ENCODE data around the gene NUP50.

NUP50 gene

DNA sequence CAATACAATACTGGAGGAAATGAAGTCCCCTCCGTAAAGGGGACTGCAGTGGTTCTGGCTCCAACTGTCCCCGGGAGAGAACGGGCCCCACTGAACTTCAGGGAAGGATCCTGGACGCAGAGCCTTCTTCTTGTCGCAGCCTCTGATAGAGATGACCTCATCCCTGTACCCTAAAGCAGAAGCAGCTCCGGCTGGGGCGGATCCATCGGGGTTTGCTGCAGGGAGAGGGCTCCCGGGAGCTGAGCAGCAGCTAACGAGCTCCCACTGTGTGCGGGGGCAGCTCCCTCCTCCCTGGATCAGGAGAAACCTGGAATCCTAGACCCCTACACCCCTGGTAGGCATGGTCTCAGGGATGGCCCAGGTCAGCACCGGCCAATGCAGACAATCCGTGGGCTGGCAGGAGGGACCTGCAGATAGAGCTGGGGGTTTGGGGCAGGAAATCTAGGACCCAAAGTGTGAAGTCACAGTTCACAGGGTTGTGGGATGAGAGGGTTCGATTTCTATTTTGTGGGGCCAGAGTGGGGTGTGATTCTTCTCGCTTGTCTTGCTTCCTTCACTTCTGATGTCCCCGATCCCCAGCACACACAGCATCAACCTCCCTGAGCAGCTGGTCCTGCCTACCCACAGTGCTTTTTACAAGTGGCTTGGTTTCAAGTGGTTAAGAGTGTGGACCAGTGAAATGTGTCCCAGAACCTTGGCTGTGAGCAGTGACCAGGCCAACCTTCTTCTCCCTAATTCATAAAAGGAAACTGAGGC, 64.1 kb downstream of the NUP50 start:
- no peaks in the 10 kb centered on the region for H3K9me3 ChIP-seq (ENCODE audit: insufficient read depth, low read length)
- H3K4me1 ChIP-seq (ENCODE audit: low read length): peaks cover 9% of the 10 kb centered on the region

DNA sequence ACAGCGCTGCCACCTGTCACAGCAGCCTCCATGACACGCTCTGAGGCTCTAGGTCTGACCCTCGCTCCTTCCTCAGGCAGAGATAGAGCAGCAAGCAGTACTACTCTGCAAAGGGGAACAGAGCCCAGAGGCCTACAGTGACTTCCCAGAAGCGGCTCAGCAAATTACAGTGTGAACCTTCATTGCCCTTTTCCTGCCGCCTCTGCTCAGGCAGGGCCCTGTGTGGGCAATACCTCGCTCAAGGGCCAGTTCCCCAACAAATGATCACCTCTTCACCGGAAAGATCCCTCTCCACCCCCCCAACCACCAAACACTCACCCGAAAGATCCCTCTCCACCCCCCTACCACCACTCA, 64.7 kb downstream of the NUP50 start:
- Histone ChIP-seq H3K9me3 (ENCODE audit: insufficient read depth, low read length) (no peaks in the 10 kb centered on the region), H3K27me3 (ENCODE audit: low read depth, low read length) (no peaks in the 10 kb centered on the region), H3K4me2 (ENCODE audit: low read length) (no peak overlapping the region), H4K20me1 (ENCODE audit: insufficient read depth, low read length) (peaks cover 6% of the 10 kb centered on the region), H3K4me3 (ENCODE audit: low read length) (no peak overlapping the region), H2AFZ (ENCODE audit: low read depth, low read length) (no peak overlapping the region), H3K9ac (ENCODE audit: low read length) (no peak overlapping the region), H3K79me2 (ENCODE audit: low read length) (no peaks in the 10 kb centered on the region), H3K36me3 (replicated peaks; ENCODE audit: low read depth, low read length) (no peaks in the 10 kb centered on the region), H3K4me1 (ENCODE audit: low read length) (peaks cover 8% of the 10 kb centered on the region), H3K27ac (ENCODE audit: low read length) (no peak overlapping the region)
- TF ChIP-seq, protein P1, sequence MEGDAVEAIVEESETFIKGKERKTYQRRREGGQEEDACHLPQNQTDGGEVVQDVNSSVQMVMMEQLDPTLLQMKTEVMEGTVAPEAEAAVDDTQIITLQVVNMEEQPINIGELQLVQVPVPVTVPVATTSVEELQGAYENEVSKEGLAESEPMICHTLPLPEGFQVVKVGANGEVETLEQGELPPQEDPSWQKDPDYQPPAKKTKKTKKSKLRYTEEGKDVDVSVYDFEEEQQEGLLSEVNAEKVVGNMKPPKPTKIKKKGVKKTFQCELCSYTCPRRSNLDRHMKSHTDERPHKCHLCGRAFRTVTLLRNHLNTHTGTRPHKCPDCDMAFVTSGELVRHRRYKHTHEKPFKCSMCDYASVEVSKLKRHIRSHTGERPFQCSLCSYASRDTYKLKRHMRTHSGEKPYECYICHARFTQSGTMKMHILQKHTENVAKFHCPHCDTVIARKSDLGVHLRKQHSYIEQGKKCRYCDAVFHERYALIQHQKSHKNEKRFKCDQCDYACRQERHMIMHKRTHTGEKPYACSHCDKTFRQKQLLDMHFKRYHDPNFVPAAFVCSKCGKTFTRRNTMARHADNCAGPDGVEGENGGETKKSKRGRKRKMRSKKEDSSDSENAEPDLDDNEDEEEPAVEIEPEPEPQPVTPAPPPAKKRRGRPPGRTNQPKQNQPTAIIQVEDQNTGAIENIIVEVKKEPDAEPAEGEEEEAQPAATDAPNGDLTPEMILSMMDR (IDR thresholded peaks at IDR 0.05; ENCODE audit: low read depth, low read length): no peak
- no peak for TF ChIP-seq EZH2phosphoT487 (IDR thresholded peaks at IDR 0.05; ENCODE audit: low read depth)

More for the DNA sequence above, 64.1 kb downstream of the NUP50 start:
- no peak overlapping the region for H3K4me2 ChIP-seq (ENCODE audit: low read length)
- TF ChIP-seq EZH2phosphoT487 (IDR thresholded peaks at IDR 0.05; ENCODE audit: low read depth): no peak
- TF ChIP-seq, protein P1 (IDR thresholded peaks at IDR 0.05; ENCODE audit: low read depth, low read length): no peak
- H3K27ac ChIP-seq (ENCODE audit: low read length): no peak overlapping the region
- no peak overlapping the region for H3K9ac ChIP-seq (ENCODE audit: low read length)
- H3K4me3 ChIP-seq (ENCODE audit: low read length): no peak overlapping the region
- H3K27me3 ChIP-seq (ENCODE audit: low read depth, low read length): no peaks in the 10 kb centered on the region
- H4K20me1 ChIP-seq (ENCODE audit: insufficient read depth, low read length): peaks cover 12% of the 10 kb centered on the region
- no peak overlapping the region for H2AFZ ChIP-seq (ENCODE audit: low read depth, low read length)
- H3K36me3 ChIP-seq (replicated peaks; ENCODE audit: low read depth, low read length): no peaks in the 10 kb centered on the region
- no peaks in the 10 kb centered on the region for H3K79me2 ChIP-seq (ENCODE audit: low read length)

DNA sequence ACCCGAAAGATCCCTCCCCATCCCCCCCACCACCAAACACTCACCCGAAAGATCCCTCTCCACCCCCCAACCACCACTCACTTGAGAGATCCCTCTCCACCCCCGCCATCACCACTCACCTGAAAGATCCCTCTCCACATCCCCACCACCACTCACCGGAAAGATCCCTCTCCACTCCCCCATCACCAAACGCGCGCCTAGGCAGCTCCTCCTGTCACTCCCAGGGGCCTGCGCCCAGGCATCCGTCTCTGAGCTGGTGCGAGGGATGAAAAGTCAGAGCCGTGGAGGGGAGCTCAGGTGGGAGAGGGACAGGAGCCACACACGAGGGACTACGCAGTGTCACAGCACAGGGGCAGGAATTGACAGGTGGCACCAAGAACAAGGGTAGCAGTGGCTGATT, 65.5 kb downstream of the NUP50 start:
- H3K9ac ChIP-seq (ENCODE audit: low read length): no peak overlapping the region
- H3K27ac ChIP-seq (ENCODE audit: low read length): no peak overlapping the region
- H3K4me3 ChIP-seq (ENCODE audit: low read length): no peak overlapping the region
- no peaks in the 10 kb centered on the region for H3K36me3 ChIP-seq (replicated peaks; ENCODE audit: low read depth, low read length)
- peaks cover 6% of the 10 kb centered on the region for H4K20me1 ChIP-seq (ENCODE audit: insufficient read depth, low read length)
- H3K4me1 ChIP-seq (ENCODE audit: low read length): peaks cover 8% of the 10 kb centered on the region
- no peak overlapping the region for H2AFZ ChIP-seq (ENCODE audit: low read depth, low read length)
- H3K9me3 ChIP-seq (ENCODE audit: insufficient read depth, low read length): no peaks in the 10 kb centered on the region
- TF ChIP-seq, protein P1 (IDR thresholded peaks at IDR 0.05; ENCODE audit: low read depth, low read length): no peak
- no peaks in the 10 kb centered on the region for H3K79me2 ChIP-seq (ENCODE audit: low read length)
- H3K27me3 ChIP-seq (ENCODE audit: low read depth, low read length): no peaks in the 10 kb centered on the region
- no peak overlapping the region for H3K4me2 ChIP-seq (ENCODE audit: low read length)

DNA sequence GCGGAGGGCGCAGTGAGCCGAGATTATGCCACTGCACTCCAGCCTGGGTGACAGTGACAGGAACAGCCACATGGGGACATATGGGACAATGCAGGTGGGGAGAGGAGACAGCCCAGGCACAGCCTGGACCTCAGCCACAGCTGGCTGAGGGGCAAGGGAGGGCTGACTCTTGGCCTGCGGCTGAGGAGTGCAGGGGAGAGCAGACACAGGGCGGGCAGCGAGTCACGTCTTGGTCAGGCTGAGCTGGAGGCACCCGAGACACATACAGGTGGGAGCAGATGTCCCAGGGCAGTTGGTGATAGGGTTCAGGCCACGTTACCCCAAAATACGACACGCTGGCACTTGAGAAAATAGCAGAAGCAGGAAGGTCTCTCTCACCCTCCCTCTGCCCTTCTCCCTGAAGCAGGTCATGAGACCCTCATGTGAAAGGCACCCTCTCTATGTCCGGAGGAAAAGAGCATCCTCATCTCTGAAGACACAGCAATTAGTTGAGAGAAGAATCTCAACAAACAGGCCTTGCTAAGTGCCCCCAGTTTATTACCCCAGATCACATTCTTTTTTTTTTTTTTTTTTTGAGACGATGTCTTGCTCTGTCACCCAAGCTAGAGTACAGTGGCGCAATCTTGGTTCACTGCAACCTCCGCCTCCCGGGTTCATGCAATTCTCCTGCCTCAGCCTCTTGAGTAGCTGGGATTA, 66.4 kb downstream of the NUP50 start:
- Histone ChIP-seq H3K36me3 (replicated peaks; ENCODE audit: low read depth, low read length) (no peaks in the 10 kb centered on the region), H3K4me2 (ENCODE audit: low read length) (no peak overlapping the region), H4K20me1 (ENCODE audit: insufficient read depth, low read length) (peaks cover 6% of the 10 kb centered on the region), H2AFZ (ENCODE audit: low read depth, low read length) (no peak overlapping the region), H3K79me2 (ENCODE audit: low read length) (no peaks in the 10 kb centered on the region), H3K4me3 (ENCODE audit: low read length) (no peak overlapping the region), H3K9ac (ENCODE audit: low read length) (no peak overlapping the region), H3K9me3 (ENCODE audit: insufficient read depth, low read length) (no peaks in the 10 kb centered on the region), H3K27ac (ENCODE audit: low read length) (no peak overlapping the region), H3K27me3 (ENCODE audit: low read depth, low read length) (no peaks in the 10 kb centered on the region), H3K4me1 (ENCODE audit: low read length) (peaks cover 16% of the 10 kb centered on the region)
- TF ChIP-seq EZH2phosphoT487 (IDR thresholded peaks at IDR 0.05; ENCODE audit: low read depth): no peak
- TF ChIP-seq, protein P1 (IDR thresholded peaks at IDR 0.05; ENCODE audit: low read depth, low read length): no peak
